ENCODE data around the gene HM13. TPM values are rescaled to one million over a fixed set of nuclear protein-coding genes. Genes with fewer than 3 reads are reported as not detected.
A peak's percentile ranks its signal among the peaks of the same experiment; 100 is the strongest.

Gene HM13
- total and polyA plus RNA-seq, 2 experiments from 2014 or later, result 126 to 150 TPM

DNA sequence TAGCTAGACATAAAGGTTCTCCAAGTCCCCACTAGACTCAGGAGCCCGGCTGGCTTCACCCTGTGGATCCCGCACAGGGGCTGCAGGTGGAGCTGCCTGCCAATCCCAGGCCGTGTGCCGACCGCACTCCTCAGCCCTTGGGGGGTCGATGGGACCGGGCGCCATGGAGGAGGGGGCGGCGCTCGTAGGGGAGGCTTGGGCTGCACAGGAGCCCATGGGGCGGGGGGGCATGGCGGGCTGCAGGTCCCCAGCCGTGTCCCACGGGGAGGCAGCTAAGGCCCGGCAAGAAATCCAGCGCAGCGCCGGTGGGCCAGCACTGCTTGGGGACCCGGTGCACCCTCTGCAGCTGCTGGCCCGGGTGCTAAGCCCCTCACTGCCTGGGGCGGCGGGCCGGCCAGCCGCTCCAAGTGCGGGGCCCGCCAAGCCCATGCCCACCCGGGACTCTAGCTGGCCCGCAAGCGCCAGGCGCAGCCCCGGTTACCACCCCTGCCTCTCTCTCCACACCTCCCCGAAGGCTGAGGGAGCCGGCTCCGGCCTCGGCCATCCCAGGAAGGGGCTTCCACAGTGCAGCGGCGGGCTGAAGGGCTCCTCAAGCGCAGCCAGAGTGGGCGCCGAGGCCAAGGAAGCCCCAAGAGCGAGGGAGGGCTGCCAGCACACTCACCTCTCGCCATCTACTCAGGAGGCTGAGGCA, 64.4 kb downstream of the HM13 start:
- Histone ChIP-seq H3K9me2 (ENCODE audit: insufficient read depth) (no peaks in the 10 kb centered on the region), H3K36me3 (ENCODE audit: insufficient read depth) (no peaks in the 10 kb centered on the region), H3K27ac (ENCODE audit: low read depth) (peak overlapping the region; percentile 95; the same call in 1 of the 2 replicates), H2AFZ (no peak overlapping the region), H4K20me1 (replicated peaks; ENCODE audit: insufficient read depth) (no peaks in the 10 kb centered on the region), H3K27me3 (ENCODE audit: insufficient read depth) (no peaks in the 10 kb centered on the region), H3F3A (replicated peaks; ENCODE audit: low read depth) (peaks cover 18% of the 10 kb centered on the region), H3K79me2 (replicated peaks; ENCODE audit: insufficient read depth) (0 out of 2 replicates have a peak, but pooled peaks cover 4% of the 10 kb centered on the region), H3K4me2 (0 out of 2 replicates have a peak overlapping the region, but pooled peaks have one; percentile 44), H3K4me1 (ENCODE audit: insufficient read depth) (peaks cover 50% of the 10 kb centered on the region), H3K4me3 (no peak overlapping the region)
- no peak for TF ChIP-seq EZH2 (IDR thresholded peaks at IDR 0.05; ENCODE audit: low read depth, unreplicated experiment)
- TF ChIP-seq, protein P1, sequence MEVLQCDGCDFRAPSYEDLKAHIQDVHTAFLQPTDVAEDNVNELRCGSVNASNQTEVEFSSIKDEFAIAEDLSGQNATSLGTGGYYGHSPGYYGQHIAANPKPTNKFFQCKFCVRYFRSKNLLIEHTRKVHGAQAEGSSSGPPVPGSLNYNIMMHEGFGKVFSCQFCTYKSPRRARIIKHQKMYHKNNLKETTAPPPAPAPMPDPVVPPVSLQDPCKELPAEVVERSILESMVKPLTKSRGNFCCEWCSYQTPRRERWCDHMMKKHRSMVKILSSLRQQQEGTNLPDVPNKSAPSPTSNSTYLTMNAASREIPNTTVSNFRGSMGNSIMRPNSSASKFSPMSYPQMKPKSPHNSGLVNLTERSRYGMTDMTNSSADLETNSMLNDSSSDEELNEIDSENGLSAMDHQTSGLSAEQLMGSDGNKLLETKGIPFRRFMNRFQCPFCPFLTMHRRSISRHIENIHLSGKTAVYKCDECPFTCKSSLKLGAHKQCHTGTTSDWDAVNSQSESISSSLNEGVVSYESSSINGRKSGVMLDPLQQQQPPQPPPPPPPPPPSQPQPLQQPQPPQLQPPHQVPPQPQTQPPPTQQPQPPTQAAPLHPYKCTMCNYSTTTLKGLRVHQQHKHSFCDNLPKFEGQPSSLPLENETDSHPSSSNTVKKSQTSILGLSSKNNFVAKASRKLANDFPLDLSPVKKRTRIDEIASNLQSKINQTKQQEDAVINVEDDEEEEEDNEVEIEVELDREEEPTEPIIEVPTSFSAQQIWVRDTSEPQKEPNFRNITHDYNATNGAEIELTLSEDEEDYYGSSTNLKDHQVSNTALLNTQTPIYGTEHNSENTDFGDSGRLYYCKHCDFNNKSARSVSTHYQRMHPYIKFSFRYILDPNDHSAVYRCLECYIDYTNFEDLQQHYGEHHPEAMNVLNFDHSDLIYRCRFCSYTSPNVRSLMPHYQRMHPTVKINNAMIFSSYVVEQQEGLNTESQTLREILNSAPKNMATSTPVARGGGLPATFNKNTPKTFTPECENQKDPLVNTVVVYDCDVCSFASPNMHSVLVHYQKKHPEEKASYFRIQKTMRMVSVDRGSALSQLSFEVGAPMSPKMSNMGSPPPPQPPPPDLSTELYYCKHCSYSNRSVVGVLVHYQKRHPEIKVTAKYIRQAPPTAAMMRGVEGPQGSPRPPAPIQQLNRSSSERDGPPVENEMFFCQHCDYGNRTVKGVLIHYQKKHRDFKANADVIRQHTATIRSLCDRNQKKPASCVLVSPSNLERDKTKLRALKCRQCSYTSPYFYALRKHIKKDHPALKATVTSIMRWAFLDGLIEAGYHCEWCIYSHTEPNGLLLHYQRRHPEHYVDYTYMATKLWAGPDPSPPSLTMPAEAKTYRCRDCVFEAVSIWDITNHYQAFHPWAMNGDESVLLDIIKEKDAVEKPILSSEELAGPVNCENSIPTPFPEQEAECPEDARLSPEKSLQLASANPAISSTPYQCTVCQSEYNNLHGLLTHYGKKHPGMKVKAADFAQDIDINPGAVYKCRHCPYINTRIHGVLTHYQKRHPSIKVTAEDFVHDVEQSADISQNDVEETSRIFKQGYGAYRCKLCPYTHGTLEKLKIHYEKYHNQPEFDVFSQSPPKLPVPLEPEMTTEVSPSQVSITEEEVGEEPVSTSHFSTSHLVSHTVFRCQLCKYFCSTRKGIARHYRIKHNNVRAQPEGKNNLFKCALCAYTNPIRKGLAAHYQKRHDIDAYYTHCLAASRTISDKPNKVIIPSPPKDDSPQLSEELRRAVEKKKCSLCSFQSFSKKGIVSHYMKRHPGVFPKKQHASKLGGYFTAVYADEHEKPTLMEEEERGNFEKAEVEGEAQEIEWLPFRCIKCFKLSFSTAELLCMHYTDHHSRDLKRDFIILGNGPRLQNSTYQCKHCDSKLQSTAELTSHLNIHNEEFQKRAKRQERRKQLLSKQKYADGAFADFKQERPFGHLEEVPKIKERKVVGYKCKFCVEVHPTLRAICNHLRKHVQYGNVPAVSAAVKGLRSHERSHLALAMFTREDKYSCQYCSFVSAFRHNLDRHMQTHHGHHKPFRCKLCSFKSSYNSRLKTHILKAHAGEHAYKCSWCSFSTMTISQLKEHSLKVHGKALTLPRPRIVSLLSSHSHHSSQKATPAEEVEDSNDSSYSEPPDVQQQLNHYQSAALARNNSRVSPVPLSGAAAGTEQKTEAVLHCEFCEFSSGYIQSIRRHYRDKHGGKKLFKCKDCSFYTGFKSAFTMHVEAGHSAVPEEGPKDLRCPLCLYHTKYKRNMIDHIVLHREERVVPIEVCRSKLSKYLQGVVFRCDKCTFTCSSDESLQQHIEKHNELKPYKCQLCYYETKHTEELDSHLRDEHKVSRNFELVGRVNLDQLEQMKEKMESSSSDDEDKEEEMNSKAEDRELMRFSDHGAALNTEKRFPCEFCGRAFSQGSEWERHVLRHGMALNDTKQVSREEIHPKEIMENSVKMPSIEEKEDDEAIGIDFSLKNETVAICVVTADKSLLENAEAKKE (CRISPR knock-in tag; IDR thresholded peaks at IDR 0.05), result no peak
- TF ChIP-seq, protein P2, sequence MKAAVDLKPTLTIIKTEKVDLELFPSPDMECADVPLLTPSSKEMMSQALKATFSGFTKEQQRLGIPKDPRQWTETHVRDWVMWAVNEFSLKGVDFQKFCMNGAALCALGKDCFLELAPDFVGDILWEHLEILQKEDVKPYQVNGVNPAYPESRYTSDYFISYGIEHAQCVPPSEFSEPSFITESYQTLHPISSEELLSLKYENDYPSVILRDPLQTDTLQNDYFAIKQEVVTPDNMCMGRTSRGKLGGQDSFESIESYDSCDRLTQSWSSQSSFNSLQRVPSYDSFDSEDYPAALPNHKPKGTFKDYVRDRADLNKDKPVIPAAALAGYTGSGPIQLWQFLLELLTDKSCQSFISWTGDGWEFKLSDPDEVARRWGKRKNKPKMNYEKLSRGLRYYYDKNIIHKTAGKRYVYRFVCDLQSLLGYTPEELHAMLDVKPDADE (IDR thresholded peaks at IDR 0.05), result no peak
- no peak for TF ChIP-seq ZNF331 (CRISPR knock-in tag; IDR thresholded peaks at IDR 0.05; ENCODE audit: low read depth)
- TF ChIP-seq EZH2phosphoT487 (IDR thresholded peaks at IDR 0.05; ENCODE audit: unreplicated experiment), result no peak
- TF ChIP-seq CREB1 (CRISPR knock-in tag; IDR thresholded peaks at IDR 0.05; ENCODE audit: low read depth), result no peak
- TF ChIP-seq, protein P3, sequence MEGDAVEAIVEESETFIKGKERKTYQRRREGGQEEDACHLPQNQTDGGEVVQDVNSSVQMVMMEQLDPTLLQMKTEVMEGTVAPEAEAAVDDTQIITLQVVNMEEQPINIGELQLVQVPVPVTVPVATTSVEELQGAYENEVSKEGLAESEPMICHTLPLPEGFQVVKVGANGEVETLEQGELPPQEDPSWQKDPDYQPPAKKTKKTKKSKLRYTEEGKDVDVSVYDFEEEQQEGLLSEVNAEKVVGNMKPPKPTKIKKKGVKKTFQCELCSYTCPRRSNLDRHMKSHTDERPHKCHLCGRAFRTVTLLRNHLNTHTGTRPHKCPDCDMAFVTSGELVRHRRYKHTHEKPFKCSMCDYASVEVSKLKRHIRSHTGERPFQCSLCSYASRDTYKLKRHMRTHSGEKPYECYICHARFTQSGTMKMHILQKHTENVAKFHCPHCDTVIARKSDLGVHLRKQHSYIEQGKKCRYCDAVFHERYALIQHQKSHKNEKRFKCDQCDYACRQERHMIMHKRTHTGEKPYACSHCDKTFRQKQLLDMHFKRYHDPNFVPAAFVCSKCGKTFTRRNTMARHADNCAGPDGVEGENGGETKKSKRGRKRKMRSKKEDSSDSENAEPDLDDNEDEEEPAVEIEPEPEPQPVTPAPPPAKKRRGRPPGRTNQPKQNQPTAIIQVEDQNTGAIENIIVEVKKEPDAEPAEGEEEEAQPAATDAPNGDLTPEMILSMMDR (conservative IDR thresholded peaks at IDR 0.05; ENCODE audit: low read depth in 2 of 2), result peak; percentile 39 to 71
- no peak for TF ChIP-seq STAT1 (IDR thresholded peaks at IDR 0.05; ENCODE audit: unreplicated experiment)
- peaks cover 10% of the 10 kb centered on the region for H3K27me3 Mint-ChIP-seq (ENCODE audit: insufficient read depth, low read depth, poor library complexity)
- no peak overlapping the region for H3K4me3 Mint-ChIP-seq
- no peak overlapping the region for H3K27ac Mint-ChIP-seq
- ATAC-seq (peak; percentile 27), DNase-seq (ENCODE audit: low spot score) (peak; percentile 68)
- peaks cover 41% of the 10 kb centered on the region for H3K4me1 Mint-ChIP-seq
- peaks cover 12% of the 10 kb centered on the region for H3K9me3 Mint-ChIP-seq
- peaks cover 19% of the 10 kb centered on the region for H3K36me3 Mint-ChIP-seq (ENCODE audit: low read depth)

Data from GM23338 (cell line).